Caco-2 (cell line): ENCODE results near the gene NKAIN4. TPM values are rescaled to one million over a fixed set of nuclear protein-coding genes. Genes with fewer than 3 reads are reported as not detected.
A peak's percentile ranks its signal among the peaks of the same experiment; 100 is the strongest.

Experiments
- BruUV-seq: library from RNA; stranded (reverse); fragments of 400-500 nt; replicated peaks from 2 replicates; lab custom pipeline; 2021; lab: Mats Ljungman, UMichigan
- CTCF ChIA-PET: fragments of 300-600 bp; sonication (Branson Sonifier 250); formaldehyde crosslinking; loops from one replicate; lab custom pipeline; 2022; ENCODE audit warnings: antibody characterized with exemption; lab: Charles Lee
- POLR2A ChIA-PET: fragments of 300-600 bp; sonication (Branson Sonifier 250); formaldehyde crosslinking; loops from one replicate; lab custom pipeline; 2022; ENCODE audit warnings: antibody characterized with exemption; lab: Charles Lee
- DNase-seq, 2 experiments: peaks; one replicate each; pipeline versions ENCODE4 v3.0.0 to v3.0.0-alpha.2; 2020 to 2022
- H3K27me3 ChIP-seq: replicated peaks from 2 replicates; pipeline ENCODE4 v1.6.0; 2011; ENCODE audit warnings: low read length; ENCODE audit not compliant: control insufficient read depth, insufficient read depth
- H3K36me3 ChIP-seq: 2 replicates; pipeline ENCODE4 v1.5.1; 2011; ENCODE audit warnings: low read length; ENCODE audit not compliant: control insufficient read depth, insufficient read depth
- H3K4me1 ChIP-seq: fragments of 250-450 bp; sonication (Bioruptor Pico); 2 replicates; pipeline ENCODE4 v1.5.1; 2020; ENCODE audit warnings: mild to moderate bottlenecking
- H3K4me3 ChIP-seq: 2 replicates; pipeline ENCODE4 v1.5.1; 2011; ENCODE audit warnings: low read depth, mild to moderate bottlenecking, control low read depth, low read length
- H3K9me3 ChIP-seq: fragments of 250-450 bp; sonication (Bioruptor Pico); 2 replicates; pipeline ENCODE4 v1.5.1; 2020; ENCODE audit warnings: mild to moderate bottlenecking, moderate library complexity
- H3K27ac Mint-ChIP-seq: one replicate; pipeline ENCODE4 v1.8.0; 2022; ENCODE audit warnings: mixed read lengths; ENCODE audit not compliant: unreplicated experiment
- H3K27me3 Mint-ChIP-seq: one replicate; pipeline ENCODE4 v1.8.0; 2022; ENCODE audit warnings: mixed read lengths; ENCODE audit not compliant: insufficient read depth, unreplicated experiment
- H3K36me3 Mint-ChIP-seq: one replicate; pipeline ENCODE4 v1.8.0; 2022; ENCODE audit warnings: mild to moderate bottlenecking, mixed read lengths; ENCODE audit not compliant: insufficient read depth, unreplicated experiment
- H3K4me1 Mint-ChIP-seq: one replicate; pipeline ENCODE4 v1.8.0; 2022; ENCODE audit warnings: low read depth, mixed read lengths; ENCODE audit not compliant: unreplicated experiment
- H3K4me3 Mint-ChIP-seq: one replicate; pipeline ENCODE4 v1.8.0; 2022; ENCODE audit warnings: mild to moderate bottlenecking, moderate library complexity, mixed read lengths; ENCODE audit not compliant: unreplicated experiment
- H3K9me3 Mint-ChIP-seq: one replicate; pipeline ENCODE4 v1.8.0; 2022; ENCODE audit warnings: mixed read lengths; ENCODE audit not compliant: unreplicated experiment
- CTCF ChIP-seq, 2 experiments: fragments of 200-600 bp in 1 of 2; IDR thresholded peaks; 1 replicate in 1 of 2; 2 replicates in 1 of 2; pipeline versions ENCODE4 v1.5.1 to v1.8.0; 2011 to 2022; ENCODE audit warnings: antibody characterized with exemption in 1 of 2, control low read depth in 1 of 2, inconsistent platforms in 1 of 2, low read depth in 1 of 2, low read length in 1 of 2, mild to moderate bottlenecking in 1 of 2, moderate library complexity in 1 of 2; ENCODE audit not compliant: insufficient read depth in 1 of 2, severe bottlenecking in 1 of 2, unreplicated experiment in 1 of 2
- intact Hi-C: fragments of 100-400 bp; cut with micrococcal nuclease; formaldehyde crosslinking; loops from one replicate; pipeline ENCODE4 v1.10.0; 2022; ENCODE audit not compliant: unreplicated experiment
- total RNA-seq: library from RNA; stranded (reverse); gene quantifications from 2 replicates; pipeline ENCODE4 v1.2.3, GENCODE V29; 2022

NKAIN4 gene
- total RNA-seq, 1 experiment from 2014 or later: 2.7 TPM

- POLR2A ChIA-PET: interaction anchor here (0.7 kb wide), 1 partner anchor 28 kb away, joined by 3 read pairs; no protein-coding TSS in a partner anchor
- intact Hi-C loops: no loop called here
- Histone ChIP-seq H3K4me3 (no peak overlapping the region), H3K9me3 (no peaks in the 10 kb centered on the region), H3K27me3 (no peaks in the 10 kb centered on the region), H3K36me3 (peaks cover 2% of the 10 kb centered on the region), H3K4me1 (peaks cover 27% of the 10 kb centered on the region)
- H3K4me1 Mint-ChIP-seq: peaks cover 33% of the 10 kb centered on the region
- no peaks in the 10 kb centered on the region for H3K27me3 Mint-ChIP-seq
- no peak for TF ChIP-seq CTCF (IDR thresholded peaks at IDR 0.05; ENCODE audit: insufficient read depth in 1 of 2, low read depth in 1 of 2, low read length in 1 of 2, severe bottlenecking in 1 of 2, unreplicated experiment in 1 of 2)
- H3K36me3 Mint-ChIP-seq: peaks cover 8% of the 10 kb centered on the region
- CTCF ChIA-PET: interaction anchor here (0.6 kb wide), 1 partner anchor 108 kb away, joined by 3 read pairs; no protein-coding TSS in a partner anchor
- H3K27ac Mint-ChIP-seq: no peak overlapping the region
- no peak for DNase-seq
- no TSS peak for BruUV-seq
- H3K4me3 Mint-ChIP-seq: no peak overlapping the region
- H3K9me3 Mint-ChIP-seq: no peaks in the 10 kb centered on the region
Observed at GRCh38 chr20:63269724-63270123, 15.5 kb upstream of the NKAIN4 start.

- Histone ChIP-seq H3K36me3 (peaks cover 2% of the 10 kb centered on the region; the same call in 1 of the 2 replicates), H3K27me3 (no peaks in the 10 kb centered on the region), H3K4me1 (peaks cover 27% of the 10 kb centered on the region), H3K9me3 (no peaks in the 10 kb centered on the region), H3K4me3 (no peak overlapping the region)
- Mint-ChIP-seq H3K4me1 (peaks cover 33% of the 10 kb centered on the region), H3K27me3 (no peaks in the 10 kb centered on the region), H3K4me3 (no peak overlapping the region), H3K27ac (peak overlapping the region; percentile 36), H3K36me3 (peaks cover 6% of the 10 kb centered on the region), H3K9me3 (no peaks in the 10 kb centered on the region)
- CTCF ChIA-PET: interaction anchor here (0.9 to 1.3 kb wide), 2 partner anchors 34 to 46 kb away, joined by 3 to 6 read pairs; no protein-coding TSS in a partner anchor
- peak in 1 of 2 experiments; percentile 30 for TF ChIP-seq CTCF (IDR thresholded peaks at IDR 0.05; ENCODE audit: insufficient read depth in 1 of 2, low read depth in 1 of 2, low read length in 1 of 2, severe bottlenecking in 1 of 2, unreplicated experiment in 1 of 2)
- intact Hi-C loops: no loop called here
- BruUV-seq: no TSS peak
- POLR2A ChIA-PET: no interaction called here
- DNase-seq: peak; percentile 59 to 76
Observed at GRCh38 chr20:63268671-63269439, 14.6 kb upstream of the NKAIN4 start.

- DNase-seq: no peak
- peaks cover 33% of the 10 kb centered on the region for H3K4me1 Mint-ChIP-seq
- ChIA-PET CTCF (interaction anchor here (0.9 to 1.3 kb wide), 2 partner anchors 34 to 45 kb away, joined by 3 to 6 read pairs; no protein-coding TSS in a partner anchor), POLR2A (no interaction called here)
- H3K4me1 ChIP-seq: peaks cover 28% of the 10 kb centered on the region
- peaks cover 2% of the 10 kb centered on the region; the same call in 1 of the 2 replicates for H3K36me3 ChIP-seq
- no peak for TF ChIP-seq CTCF (IDR thresholded peaks at IDR 0.05; ENCODE audit: insufficient read depth in 1 of 2, low read depth in 1 of 2, low read length in 1 of 2, severe bottlenecking in 1 of 2, unreplicated experiment in 1 of 2)
- no peaks in the 10 kb centered on the region for H3K9me3 ChIP-seq
- no peaks in the 10 kb centered on the region for H3K27me3 Mint-ChIP-seq
- peak overlapping the region; percentile 36 for H3K27ac Mint-ChIP-seq
- no TSS peak for BruUV-seq
- H3K9me3 Mint-ChIP-seq: no peaks in the 10 kb centered on the region
- peaks cover 4% of the 10 kb centered on the region for H3K36me3 Mint-ChIP-seq
- H3K27me3 ChIP-seq: no peaks in the 10 kb centered on the region
- H3K4me3 ChIP-seq: no peak overlapping the region
- intact Hi-C loops: no loop called here
- H3K4me3 Mint-ChIP-seq: no peak overlapping the region
Observed at GRCh38 chr20:63268256-63268655, 14.0 kb upstream of the NKAIN4 start.
